Nephron progenitor cell (in vitro differentiated cells): ENCODE measurements around the gene CENPN.

Experiments
- DNase-seq: peaks from one replicate; pipeline ENCODE4 v3.0.0; 2021
- H3K27ac Mint-ChIP-seq: 2 replicates; pipeline ENCODE4 v1.8.0; 2021; ENCODE audit warnings: mild to moderate bottlenecking, moderate library complexity, mixed read lengths
- H3K27me3 Mint-ChIP-seq: 2 replicates; pipeline ENCODE4 v1.8.0; 2021; ENCODE audit warnings: mild to moderate bottlenecking, low read depth, mixed read lengths; ENCODE audit not compliant: poor library complexity
- H3K36me3 Mint-ChIP-seq: 2 replicates; pipeline ENCODE4 v1.8.0; 2021; ENCODE audit warnings: low read depth, mixed read lengths
- H3K4me1 Mint-ChIP-seq: 2 replicates; pipeline ENCODE4 v1.8.0; 2021; ENCODE audit warnings: mixed read lengths
- H3K4me3 Mint-ChIP-seq: 2 replicates; pipeline ENCODE4 v1.8.0; 2021; ENCODE audit warnings: mild to moderate bottlenecking, moderate library complexity, mixed read lengths
- H3K9me3 Mint-ChIP-seq: 2 replicates; pipeline ENCODE4 v1.8.0; 2021; ENCODE audit warnings: mild to moderate bottlenecking, moderate library complexity, mixed read lengths
- TF ChIP-seq, protein P1 (sequence below): fragments of 200-600 bp; sonication (generic); IDR thresholded peaks from 2 replicates; pipeline ENCODE4 v1.5.0; 2021; ENCODE audit warnings: antibody characterized with exemption

CENPN gene

GRCh38 chr16:80991792-80992430, 15.1 kb upstream of the CENPN start:
- H3K27ac Mint-ChIP-seq: peak overlapping the region; percentile 49
- H3K36me3 Mint-ChIP-seq: peaks cover 33% of the 10 kb centered on the region
- H3K9me3 Mint-ChIP-seq: no peaks in the 10 kb centered on the region
- no peak for DNase-seq
- no peaks in the 10 kb centered on the region for H3K27me3 Mint-ChIP-seq
- H3K4me1 Mint-ChIP-seq: peaks cover 61% of the 10 kb centered on the region
- TF ChIP-seq, protein P1, sequence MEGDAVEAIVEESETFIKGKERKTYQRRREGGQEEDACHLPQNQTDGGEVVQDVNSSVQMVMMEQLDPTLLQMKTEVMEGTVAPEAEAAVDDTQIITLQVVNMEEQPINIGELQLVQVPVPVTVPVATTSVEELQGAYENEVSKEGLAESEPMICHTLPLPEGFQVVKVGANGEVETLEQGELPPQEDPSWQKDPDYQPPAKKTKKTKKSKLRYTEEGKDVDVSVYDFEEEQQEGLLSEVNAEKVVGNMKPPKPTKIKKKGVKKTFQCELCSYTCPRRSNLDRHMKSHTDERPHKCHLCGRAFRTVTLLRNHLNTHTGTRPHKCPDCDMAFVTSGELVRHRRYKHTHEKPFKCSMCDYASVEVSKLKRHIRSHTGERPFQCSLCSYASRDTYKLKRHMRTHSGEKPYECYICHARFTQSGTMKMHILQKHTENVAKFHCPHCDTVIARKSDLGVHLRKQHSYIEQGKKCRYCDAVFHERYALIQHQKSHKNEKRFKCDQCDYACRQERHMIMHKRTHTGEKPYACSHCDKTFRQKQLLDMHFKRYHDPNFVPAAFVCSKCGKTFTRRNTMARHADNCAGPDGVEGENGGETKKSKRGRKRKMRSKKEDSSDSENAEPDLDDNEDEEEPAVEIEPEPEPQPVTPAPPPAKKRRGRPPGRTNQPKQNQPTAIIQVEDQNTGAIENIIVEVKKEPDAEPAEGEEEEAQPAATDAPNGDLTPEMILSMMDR: no peak
- H3K4me3 Mint-ChIP-seq: no peak overlapping the region

DNA sequence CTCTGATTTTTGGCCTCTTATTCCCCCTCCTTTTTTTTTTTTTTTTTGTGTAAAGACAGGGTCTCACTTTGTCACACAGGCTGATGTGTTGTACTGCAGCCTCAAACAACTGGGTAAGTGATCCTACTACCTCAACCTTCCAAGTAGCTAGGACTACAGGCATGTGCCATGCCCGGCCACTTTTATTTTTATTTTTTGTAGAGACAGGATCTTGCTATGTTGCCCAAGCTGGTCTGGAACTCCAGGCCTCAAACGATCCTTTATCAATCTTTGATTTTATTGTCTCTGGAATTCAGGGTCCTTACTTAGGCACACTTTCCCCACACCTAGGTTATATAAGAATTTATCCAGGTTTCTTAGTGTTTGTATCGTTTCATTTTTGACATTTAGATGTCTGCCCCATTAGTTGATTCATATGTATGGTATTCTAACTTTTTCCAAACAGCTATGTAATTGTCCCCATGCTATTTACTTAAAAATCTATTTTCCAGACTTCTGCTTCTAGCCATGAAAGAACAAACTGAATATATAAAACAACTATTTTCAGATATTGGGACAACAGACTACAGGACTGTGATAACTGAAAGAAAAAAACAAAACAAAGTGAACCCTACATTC, 14.2 kb upstream of the CENPN start:
- DNase-seq: no peak
- Mint-ChIP-seq H3K9me3 (no peaks in the 10 kb centered on the region), H3K27me3 (no peaks in the 10 kb centered on the region), H3K27ac (peak overlapping the region; percentile 58), H3K4me3 (no peak overlapping the region), H3K36me3 (peaks cover 33% of the 10 kb centered on the region), H3K4me1 (peaks cover 61% of the 10 kb centered on the region)
- TF ChIP-seq, protein P1: no peak

- H3K4me3 Mint-ChIP-seq: no peak overlapping the region
- TF ChIP-seq, protein P1: no peak
- DNase-seq: no peak
- H3K36me3 Mint-ChIP-seq: peaks cover 37% of the 10 kb centered on the region
- peaks cover 55% of the 10 kb centered on the region for H3K4me1 Mint-ChIP-seq
- H3K27me3 Mint-ChIP-seq: no peaks in the 10 kb centered on the region
- peaks cover under 1% of the 10 kb centered on the region for H3K9me3 Mint-ChIP-seq
- peak overlapping the region; percentile 58 for H3K27ac Mint-ChIP-seq
These were observed 13.7 kb upstream of the CENPN start for GRCh38 chr16:80993307-80993706.

GRCh38 chr16:80993834-80994233, 13.2 kb upstream of the CENPN start:
- Mint-ChIP-seq H3K27me3 (no peaks in the 10 kb centered on the region), H3K4me3 (no peak overlapping the region), H3K4me1 (peaks cover 55% of the 10 kb centered on the region), H3K9me3 (peaks cover 5% of the 10 kb centered on the region), H3K36me3 (peaks cover 42% of the 10 kb centered on the region), H3K27ac (peak overlapping the region; percentile 9)
- DNase-seq: no peak
- TF ChIP-seq, protein P1: no peak

DNA sequence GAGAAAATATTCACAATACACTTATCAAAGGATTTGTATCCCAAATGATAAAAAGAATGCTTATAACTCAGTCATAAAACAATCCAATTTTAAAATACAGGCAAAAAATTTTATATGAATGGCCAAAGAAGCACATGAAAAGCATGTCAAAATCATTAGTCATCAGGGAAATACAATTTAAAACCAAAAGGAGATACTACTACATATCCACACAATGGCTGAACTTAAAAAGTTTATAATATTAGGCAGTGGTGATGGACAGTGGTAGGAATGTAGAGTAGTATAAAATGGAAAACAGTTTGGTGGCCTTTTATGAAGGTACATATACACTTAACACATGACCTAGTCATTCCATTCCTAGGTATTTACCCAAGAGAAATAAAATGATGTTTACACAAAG, 12.6 kb upstream of the CENPN start:
- H3K27ac Mint-ChIP-seq: no peak overlapping the region
- H3K36me3 Mint-ChIP-seq: peaks cover 48% of the 10 kb centered on the region

More for the DNA sequence above, 12.6 kb upstream of the CENPN start:
- Mint-ChIP-seq H3K4me1 (peaks cover 52% of the 10 kb centered on the region), H3K9me3 (peaks cover 11% of the 10 kb centered on the region), H3K27me3 (no peaks in the 10 kb centered on the region), H3K4me3 (no peak overlapping the region)
- TF ChIP-seq, protein P1: no peak
- DNase-seq: no peak
